ENCODE results near the gene SORBS1.

- TF ChIP-seq CTCF (conservative IDR thresholded peaks at IDR 0.05; ENCODE audit: low read depth, low read length) (no peak), EZH2 (IDR thresholded peaks at IDR 0.05; ENCODE audit: borderline replicate concordance, low read depth, low read length, poor library complexity, severe bottlenecking) (no peak)
These were observed 207.1 kb downstream of the SORBS1 start for GRCh38 chr10:95354110-95354509.

Measured in A673 (cell line).